ENCODE measurements around the gene FAM193B.

DNA sequence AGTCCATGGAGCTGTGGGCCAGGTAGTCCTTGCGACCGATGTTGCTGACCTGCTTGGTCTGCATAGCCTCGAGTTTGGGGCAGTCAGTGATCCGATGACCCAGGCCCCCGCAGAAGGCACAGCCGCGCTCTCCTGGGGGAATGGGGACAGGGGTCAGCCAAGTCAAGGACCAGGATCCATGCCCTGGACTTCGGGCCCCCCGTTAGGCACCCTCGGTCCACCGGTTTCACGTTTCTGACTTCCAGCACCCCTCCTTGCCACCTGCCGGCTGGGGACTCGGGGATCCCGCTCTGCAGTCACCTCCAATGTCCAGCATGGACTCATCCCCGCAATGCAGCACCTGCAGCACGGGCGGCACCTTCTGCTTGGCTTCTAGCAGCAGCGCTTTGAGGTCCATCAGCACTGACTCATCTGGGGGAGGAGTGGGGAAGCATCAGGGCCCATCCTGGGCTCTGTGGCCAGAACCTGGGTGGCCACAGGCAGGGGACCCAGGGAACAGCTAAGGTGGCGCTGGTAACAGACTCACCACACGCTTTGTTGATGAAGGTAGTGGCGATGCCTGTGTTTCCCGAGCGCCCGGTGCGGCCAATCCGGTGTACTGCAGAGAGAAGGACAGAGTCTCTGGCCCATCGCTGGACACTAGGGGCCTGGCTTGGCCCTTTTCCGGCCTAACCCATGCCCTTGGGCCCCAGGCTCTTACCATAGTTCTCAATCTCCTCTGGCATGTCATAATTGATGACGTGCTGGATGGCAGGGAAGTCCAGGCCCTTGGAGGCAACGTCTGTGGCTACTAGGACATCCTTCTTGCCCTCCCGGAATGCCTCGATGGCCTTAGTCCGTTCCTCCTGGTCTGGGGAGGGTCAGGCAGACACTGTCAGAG lies 42.3 kb downstream of the FAM193B start:
- no peak for TF ChIP-seq POLR2A (IDR thresholded peaks at IDR 0.05)
- TF ChIP-seq, protein P1, sequence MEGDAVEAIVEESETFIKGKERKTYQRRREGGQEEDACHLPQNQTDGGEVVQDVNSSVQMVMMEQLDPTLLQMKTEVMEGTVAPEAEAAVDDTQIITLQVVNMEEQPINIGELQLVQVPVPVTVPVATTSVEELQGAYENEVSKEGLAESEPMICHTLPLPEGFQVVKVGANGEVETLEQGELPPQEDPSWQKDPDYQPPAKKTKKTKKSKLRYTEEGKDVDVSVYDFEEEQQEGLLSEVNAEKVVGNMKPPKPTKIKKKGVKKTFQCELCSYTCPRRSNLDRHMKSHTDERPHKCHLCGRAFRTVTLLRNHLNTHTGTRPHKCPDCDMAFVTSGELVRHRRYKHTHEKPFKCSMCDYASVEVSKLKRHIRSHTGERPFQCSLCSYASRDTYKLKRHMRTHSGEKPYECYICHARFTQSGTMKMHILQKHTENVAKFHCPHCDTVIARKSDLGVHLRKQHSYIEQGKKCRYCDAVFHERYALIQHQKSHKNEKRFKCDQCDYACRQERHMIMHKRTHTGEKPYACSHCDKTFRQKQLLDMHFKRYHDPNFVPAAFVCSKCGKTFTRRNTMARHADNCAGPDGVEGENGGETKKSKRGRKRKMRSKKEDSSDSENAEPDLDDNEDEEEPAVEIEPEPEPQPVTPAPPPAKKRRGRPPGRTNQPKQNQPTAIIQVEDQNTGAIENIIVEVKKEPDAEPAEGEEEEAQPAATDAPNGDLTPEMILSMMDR (IDR thresholded peaks at IDR 0.05) = no peak

Data from right lobe of liver (tissue), 4 donors.